HPDE6-E6E7 (cell line): Measurements from ENCODE around the gene CCNK.

ENCODE experiments used
- DNase-seq: peaks from one replicate; pipeline ENCODE4 v3.0.0; 2011; ENCODE audit warnings: missing footprints; ENCODE audit errors: extremely low spot score

The CCNK gene

DNA sequence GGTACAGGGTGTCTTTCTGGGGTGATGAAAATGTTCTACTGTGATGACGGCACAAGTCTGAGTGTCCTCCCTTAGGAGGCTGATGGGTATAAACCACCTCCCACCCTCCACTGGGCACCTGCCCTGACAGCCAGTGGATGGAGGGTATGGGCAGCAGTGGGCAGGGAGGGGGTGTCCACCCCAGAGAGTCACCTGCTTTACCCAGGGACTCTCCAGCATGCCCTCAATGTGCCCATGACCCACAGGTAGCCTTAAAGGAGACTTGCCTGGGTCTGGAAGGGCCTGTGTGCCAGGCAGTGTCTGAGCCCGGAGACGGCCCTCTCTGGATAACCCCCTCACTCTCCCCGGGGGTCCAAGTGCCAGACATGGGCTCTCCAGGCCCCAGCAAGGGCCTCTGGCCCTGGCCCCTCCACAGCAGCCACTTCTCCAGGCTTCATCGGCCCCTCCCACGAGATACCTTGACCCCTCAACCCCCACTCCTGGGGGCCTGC lies 38.8 kb downstream of the CCNK start:
- no peak for DNase-seq

DNA sequence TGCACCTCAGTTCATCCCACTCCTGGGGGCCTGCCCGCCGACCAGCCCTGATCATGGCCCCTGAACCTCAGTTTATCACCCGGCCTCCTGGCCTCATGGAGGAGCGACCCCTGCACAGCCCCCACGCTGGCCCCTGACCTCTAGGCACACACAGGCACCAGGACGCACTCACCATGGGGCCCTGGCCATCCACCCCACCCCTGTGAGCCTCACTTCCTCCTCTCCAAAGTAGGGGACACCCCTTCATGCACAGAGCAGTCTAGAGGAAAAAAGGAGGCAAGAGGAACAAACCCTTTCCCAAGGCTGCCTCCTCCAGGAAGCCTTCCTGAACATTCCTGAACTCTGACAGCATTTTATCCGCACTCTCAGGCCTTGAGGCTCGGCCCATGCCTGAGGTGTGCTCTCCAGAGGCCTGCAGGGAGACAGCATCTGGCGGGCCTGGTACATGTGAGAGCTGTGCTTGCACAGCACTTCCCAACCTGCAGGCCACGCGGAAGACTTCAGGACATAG lies 39.4 kb downstream of the CCNK start:
- no peak for DNase-seq

DNA sequence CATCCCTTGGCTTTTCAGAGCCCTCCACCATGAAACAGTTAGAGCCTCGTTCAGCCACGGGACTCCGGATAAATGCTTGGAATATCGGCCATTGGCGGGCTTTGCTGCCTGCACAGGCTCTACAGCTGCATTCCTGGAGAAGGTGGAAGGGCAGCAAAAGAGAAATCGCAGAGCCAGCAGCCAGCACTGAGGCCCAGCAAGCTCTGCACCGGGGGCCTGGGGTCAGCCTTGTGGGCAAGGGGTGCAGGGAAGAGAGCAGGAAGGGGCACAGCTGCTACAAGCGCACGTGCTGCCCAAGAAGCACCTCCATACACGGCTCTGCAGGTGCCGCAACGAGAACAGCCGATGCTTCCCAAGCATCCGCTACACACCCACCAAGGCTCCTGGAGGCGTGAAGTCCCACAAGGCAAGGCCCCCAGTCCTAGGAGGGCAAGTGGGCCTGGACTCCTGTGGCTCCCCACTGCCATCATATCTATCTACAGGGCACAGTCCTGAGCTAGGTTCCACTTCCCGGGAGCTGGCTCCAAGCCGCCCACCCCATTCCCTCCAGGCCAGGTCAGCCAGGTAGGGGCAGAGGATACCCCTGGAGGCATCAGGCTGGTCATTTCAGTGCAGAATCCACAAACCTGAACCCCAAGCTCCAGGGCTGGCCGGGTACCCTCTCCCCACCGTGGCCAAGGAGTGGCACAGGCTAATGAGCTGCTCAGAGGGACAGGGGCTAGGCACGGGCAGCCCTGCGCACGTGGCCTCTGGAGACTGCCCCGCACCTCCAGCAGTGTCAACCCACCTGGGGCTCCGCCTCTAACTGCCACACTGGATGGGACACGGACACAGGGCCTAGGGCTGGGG lies 40.2 kb downstream of the CCNK start:
- DNase-seq, result no peak

DNA sequence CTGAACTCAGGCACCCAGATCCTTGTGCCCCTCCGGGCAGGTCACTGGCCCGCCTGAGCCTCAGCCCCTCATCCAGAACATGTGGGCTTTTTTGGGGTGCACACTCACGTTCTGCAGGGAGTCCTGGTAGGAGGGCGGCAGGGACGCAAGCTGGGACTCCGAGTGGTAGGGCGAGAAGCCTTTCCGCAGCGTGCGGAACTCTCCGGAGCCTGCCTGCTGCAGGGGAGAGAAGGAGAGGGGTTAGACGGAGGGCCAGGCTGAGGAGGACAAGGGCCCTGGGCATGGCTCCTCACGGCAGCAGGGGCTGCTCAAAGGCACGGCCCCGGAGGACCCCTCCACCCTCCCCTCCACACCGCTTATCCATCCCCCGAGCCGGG lies 40.8 kb downstream of the CCNK start:
- DNase-seq, result no peak

DNA sequence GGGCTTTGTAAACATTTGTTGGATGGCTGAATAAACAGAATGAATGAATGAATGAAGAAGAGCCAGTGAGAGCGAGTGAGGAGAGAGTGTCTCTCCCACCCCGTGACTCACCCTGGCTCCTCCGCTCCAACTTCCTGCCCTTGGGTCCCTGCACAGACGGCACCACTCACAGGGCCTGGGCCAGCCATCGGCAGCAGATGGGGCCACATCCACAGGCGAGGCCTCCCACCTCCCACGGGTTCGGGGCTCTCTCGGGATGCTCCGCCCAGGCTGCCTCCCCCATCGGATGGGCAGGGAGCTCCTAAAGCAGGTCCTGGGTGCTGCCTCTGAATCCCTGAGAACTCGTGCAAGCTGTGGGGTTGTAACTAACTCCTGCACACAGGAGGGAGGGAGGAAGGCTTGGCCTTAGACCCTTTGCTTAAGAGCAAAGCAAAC lies 41.3 kb downstream of the CCNK start:
- DNase-seq, result no peak

DNA sequence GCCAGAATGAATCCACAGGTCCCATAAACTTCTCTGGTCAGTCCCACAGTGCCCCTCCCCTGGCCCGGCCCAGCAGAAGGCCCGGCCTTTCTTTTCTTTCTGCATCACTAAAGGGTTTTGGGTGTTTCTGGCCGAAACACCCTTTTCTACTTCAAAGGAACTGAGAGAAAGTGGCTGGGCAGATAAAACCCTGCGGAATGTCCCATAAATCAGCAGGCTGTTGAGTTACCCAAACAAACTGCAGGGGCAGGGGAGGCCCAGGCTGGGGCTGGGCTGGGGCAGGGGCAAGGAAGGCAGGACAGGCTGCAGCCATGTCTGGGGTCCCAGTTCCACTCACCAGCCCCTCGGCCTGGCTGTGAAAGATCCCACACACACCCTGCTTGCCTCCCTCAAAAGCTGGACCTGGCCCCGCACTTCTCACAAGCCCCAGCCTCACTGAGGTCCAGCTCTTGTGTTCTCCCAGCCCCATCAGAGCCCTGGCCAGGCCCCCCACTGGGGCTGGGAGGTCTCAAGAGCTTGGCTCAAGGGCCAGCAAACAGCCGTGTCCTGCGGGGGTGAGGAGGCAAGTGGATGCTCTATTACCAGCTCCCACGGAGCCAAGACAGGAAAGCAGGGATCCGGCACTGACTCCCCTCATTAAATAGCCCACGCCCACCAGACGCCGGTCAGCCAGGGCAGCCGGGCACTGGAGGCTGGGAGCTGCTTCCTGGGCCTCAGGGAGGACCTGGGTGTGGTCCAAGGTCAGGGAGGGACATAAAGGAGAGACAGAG lies 41.9 kb downstream of the CCNK start:
- DNase-seq, result no peak

DNA sequence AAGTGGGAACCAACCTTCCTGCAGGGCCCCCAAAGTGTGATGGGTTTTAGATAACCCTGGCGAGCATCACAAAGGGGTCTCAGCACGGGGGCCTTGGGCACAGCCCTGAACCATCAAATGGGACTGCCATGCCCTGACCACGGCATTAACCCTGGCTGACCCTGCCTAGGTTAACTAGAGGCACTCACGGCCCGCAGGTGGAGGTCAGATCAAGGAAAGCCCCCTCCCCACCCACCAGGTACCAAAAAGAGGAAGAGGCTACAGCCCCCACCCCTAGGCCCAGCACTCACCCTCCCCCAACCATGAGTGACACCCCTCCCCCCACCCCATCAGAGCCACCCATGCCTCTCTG lies 42.5 kb downstream of the CCNK start:
- no peak for DNase-seq

DNA sequence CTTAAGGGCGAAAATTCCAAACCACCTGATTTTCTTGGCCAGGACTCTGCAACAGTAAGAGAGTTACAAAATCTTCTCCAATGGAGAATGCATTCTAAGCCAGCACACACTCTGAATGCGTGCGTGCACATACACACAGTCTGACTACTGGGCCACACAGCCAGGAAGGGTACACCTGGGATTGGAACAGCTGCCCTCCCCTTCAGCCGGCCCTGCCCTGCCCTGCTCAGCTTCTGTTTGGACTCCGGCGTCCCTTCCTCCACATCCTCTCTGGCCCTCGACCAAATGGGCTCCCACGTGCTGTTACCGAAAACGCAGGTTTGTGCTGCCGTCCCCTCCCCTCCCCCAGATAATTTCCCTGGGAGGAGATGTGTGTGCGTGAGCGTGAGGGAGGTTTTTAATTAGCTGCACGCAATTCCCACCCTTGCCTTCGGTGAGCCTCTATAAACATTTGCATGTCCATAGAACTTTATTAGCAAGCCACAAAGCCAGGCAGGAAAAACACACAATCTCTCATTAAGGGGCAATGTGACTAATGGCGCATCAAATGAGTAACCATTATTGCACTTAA lies 43.0 kb downstream of the CCNK start:
- DNase-seq, result no peak

DNA sequence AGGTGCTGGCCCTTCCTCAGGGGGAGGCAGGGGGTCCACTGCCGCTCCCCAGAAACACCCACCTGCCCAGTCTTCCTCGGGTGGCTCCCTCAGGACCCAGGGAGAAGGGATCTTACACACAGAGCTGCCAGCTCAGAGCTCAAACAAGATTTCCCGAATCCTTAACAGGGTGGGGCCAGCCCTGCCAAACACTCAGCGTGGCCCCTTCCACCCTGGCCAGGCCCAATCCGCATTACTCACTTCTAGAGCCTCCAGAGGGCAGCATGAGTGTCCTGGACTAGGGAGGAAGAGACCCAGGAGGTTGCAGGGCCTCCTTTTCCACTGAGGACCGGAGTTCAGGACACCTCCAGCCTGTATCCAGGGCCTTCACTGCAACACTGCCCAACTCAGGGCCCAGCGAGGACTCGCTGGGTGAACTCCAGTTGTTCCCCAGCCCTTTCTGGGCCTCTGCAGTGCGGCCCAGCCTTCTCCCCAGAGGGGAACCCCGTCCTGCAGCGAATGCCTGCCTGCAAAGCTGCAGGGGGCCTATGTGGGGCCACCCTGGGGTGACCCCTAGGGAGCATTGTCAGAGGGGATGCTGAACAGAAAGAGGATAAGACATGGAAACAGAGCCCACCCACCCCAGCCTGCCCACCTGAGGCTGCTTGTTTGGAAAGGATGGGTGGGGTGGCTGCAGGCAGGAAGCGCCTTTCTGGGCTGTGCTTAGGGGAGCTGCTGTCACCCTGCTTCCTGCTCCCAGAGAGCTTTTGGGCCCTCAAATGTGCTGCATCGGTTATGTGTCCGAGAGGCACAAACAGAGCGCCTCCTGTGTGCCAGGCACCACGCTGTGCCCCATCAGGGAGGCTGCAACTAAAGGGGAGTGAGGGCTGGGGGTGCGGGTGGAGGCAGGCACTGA lies 43.8 kb downstream of the CCNK start:
- peak; percentile 49 for DNase-seq

DNA sequence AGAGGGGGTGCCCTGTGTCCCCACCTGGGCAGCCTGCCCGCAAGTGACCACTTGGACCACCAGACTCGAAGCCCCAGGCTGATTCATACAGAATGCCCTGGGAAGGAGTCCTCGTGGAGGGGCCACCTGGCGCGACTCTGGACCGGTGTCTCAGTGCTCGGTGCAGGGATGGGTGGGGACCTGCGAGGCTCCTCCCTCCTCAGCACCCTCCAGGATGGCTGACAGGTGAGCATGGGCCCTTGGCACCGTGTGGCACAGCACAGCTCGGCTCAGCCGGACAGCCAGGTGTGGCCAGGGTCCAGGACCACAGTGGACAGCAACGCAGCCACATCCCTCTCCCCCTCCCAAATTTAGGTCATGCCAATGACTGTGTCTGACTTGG lies 44.5 kb downstream of the CCNK start:
- no peak for DNase-seq

DNA sequence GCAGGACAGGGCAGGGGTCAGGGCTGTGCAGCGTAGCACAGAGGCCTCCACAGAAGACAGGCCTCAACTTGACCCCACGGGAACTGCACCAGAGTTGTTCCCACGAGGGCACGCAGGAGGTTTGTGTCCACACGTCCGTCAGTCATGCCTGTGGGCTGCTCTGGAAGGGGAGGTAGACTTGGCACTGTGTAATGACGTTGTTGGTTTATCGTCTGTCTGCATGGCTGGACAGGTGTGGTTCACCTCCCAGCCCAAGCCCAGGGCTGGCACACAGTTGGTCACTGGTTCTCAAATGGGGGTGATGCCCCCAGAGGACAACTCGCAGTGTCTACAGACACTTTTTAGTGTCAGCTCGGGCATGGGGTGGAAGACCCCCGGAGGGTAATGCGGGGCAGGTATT lies 45.8 kb downstream of the CCNK start:
- no peak for DNase-seq

DNA sequence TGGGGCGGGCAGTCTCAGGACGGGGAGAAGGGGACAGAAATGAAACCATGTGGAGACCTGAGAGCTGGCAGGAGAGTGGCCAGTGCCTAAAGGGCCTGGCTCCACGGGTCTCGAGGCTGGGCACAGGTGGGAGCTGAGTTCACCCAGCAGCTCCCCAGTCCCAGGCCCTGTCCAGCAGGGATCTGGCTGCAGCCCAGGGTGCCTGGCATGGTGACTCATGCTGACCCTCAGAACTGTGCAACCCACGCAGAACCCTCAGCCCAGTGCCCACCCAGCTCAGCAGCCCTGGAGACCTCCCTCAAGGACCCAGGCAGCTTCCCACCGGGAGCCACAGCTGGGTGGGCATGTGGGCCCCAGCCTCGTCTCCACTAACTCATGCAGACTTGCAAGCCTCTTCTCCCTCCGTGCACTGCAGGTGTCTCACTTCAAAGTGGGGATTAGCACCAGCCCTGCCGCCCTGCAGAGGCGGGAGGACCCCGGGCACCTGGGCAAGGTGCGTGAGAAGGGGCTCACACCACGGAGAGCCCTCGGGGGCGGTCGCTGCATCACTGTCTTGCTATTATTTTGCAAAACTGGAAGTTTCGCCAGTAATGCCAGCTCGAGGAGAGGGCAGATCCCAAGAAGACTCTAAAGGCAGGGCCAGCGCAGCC lies 46.3 kb downstream of the CCNK start:
- DNase-seq, result no peak

DNA sequence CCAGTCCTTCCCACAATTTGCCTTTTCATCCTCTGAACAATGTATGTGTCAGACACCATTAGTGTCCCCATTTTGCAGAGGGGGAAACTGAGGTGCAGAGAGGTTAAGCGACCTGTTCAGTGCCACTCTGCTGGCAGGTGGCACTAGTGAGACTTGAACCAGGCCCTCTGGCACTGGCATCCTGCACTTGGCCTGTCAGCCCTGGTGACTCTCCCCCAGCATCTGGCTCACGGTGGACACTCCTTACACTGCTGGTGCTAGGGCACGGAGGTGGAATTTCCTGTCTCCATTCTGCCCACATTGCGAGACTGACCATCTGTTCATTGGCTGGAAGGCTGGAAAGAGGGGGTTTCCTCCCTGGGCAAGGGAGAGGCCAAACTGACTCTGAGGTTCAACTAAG lies 48.7 kb downstream of the CCNK start:
- no peak for DNase-seq

DNA sequence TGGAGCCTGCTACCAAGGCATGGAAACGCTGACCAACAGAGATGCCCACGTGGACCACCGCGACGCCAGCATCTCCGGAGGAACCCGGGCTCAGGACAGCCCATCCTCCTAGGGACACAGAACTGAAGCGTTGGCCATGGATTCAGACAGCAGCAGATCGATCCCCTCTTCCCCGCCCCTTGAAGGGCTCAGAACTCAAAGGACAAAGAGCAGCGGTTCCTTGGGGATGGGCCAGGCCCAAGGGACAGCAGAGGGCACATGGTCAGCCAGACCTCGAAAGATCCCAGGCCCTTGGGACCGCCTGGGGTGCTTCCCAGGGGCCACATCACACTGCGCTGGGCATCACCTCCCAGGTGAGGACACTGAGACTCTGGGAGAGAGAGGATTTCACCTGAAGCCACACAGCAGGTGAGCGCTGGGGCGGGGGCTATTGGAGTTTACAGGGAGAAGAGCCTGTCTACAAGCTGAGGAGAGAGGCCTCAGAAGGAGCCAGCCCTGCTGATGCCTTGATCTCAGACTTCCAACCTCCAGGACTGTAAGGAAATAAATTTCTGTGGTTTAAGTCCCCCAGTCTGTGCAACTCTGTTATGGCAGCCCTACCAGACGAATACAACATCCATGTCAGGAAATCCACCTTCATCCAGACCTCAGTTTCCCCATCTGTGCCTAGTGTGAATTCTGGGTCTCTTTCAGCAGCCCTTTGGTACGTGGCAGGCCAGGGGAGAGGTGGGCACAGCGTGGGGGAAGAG lies 49.4 kb downstream of the CCNK start:
- no peak for DNase-seq

DNA sequence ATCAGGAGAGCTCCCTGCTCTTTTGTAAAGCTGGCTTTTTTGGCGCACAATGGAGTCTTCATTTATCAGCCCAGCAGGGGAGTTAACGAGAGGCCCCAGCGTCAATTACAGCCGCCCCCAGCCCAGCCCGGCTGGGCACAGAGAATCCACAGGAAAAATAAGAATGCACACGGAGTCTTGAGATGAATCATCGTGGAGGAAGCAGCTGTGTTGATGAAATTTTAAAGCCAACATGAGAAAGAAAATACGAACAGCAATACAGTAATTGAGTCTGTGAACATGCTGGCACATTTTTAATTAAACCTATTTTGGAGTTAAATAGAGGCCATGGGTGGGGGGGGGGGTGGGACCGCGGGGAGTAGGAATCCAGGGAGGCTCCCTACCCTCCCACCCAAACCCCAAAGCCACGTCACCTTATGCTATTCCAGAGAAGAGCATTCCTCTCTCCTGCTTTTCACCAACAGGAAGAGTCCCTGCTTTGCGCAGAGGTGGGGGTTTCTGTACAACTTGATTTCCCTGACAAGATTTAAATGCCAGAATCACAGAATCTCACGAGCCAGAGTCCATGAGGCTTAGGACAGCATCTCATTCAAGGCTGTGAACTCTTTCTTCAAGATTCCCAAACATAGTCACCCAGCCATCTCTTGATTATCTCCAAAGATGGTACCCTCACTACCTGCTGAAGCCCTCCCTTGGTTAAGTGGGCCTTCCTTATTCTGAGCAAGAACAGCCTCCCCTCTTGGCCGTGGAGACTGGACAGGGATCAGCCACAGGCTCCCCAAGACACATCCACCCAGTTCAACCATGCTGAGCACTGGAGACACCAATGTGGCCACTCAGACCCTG lies 50.3 kb downstream of the CCNK start:
- no peak for DNase-seq

DNA sequence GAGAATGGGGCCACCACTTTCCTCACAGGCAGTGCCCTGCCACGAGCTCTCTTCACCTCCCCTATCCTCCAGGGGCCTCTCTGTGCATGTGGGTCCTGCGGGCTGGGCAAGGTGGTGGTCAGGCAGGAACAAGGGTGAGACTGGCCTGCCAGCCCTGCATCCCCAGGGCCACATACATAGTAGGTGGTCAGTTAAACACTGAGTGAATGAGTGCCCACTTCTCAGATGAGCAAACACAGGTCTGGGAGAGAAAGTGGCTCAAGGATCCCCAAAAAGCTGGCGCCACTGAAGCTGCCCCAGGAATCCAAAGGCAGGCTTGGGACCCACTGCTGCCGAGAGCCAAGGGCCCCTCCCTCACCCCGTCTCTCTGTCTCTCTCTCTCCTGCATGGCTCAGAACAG lies 51.1 kb downstream of the CCNK start:
- DNase-seq, result no peak

DNA sequence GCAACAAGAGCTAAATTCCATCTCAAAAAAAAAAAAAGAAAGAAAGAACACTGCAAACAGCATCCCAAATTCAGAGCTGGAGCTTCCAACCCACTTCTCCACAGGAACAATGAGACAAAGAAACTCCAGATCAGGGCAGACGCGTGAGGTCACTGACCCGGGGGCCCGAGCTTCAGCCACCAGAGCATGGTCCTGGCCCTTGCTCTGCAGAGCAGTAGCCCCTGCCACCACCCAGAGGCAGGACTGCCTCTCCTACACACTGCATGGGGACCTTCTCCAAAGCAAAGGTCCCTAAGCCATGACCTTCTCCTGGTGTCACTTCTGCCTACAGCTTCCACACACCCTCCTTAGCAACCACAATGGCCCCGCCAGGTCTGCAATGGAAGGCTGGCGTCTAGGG lies 53.1 kb downstream of the CCNK start:
- DNase-seq, result no peak

DNA sequence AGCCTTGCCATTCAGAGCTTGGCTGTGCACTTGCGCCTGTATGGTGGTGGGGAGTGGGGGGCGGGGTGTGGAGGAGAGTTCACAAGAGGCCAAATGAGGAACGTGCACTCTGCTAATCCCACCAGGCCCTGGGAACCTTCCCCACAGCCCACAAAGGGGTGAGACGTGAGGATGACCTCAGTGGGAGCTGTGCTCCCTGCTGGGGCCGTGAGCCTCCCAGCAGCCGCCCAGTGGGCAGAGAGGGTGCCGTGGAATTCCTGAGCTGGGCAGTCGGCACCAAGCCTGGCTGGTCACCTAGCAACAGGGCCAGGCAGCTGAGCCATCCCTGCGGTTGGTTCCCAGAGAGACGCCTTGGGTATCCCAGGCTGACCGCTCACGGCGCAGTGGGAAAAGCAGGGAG lies 53.7 kb downstream of the CCNK start:
- DNase-seq, result no peak

DNA sequence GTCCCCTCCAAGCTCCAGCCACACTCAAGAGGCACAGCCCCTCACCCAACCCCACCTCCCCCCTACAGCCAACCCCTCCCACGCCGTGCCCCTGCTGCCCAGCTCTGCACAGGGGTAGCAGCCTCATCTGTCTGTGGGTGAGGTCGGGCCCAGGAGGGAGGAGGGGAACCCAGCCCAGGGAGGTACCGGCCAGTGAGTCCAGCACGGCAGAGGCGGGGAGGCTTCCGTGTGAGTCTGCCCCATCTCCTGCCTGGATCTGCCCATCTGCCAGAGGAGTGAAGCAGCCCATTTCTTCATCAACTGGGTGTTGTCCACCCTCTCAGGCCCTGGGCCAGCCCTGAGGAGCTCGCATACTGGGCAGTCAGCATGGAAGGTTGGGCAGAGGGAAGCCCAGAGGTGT lies 54.2 kb downstream of the CCNK start:
- DNase-seq, result no peak
